HepG2 (cell line): ENCODE results near the gene CD68. TPM values are rescaled to one million over a fixed set of nuclear protein-coding genes. Genes with fewer than 3 reads are reported as not detected.

Experiments used
- ARNTL ChIP-seq: sonication (generic); formaldehyde crosslinking; IDR thresholded peaks from 2 replicates; pipeline ENCODE4 v1.4.0; 2020; ENCODE audit warnings: mild to moderate bottlenecking, missing genetic modification reagents
- ATF7 ChIP-seq, 2 experiments: fragments of 450-650 bp in 1 of 2; sonication (generic) in 1 of 2; formaldehyde crosslinking in 1 of 2; IDR thresholded peaks; 2 replicates each; pipeline versions ENCODE4 v1.4.0 to v1.6.1; 2016 to 2020; ENCODE audit warnings: antibody characterized with exemption in 1 of 2, mild to moderate bottlenecking in 1 of 2, missing genetic modification reagents in 1 of 2
- GFI1 ChIP-seq: sonication (generic); formaldehyde crosslinking; IDR thresholded peaks from 2 replicates; pipeline ENCODE4 v1.5.0; 2020; ENCODE audit warnings: missing genetic modification reagents, mild to moderate bottlenecking, borderline replicate concordance
- HOXA5 ChIP-seq: sonication (generic); formaldehyde crosslinking; IDR thresholded peaks from 2 replicates; pipeline ENCODE4 v1.4.0; 2020; ENCODE audit warnings: missing genetic modification reagents
- HOXD1 ChIP-seq: sonication (generic); formaldehyde crosslinking; IDR thresholded peaks from 2 replicates; pipeline ENCODE4 v1.5.0; 2020; ENCODE audit warnings: missing genetic modification reagents
- MAZ ChIP-seq, 2 experiments: sonication (generic) in 1 of 2; formaldehyde crosslinking in 1 of 2; IDR thresholded peaks; 2 replicates each; pipeline versions ENCODE4 v1.5.0 to v1.6.1; 2012 to 2020; ENCODE audit warnings: low read depth in 2 of 2, mild to moderate bottlenecking in 2 of 2, borderline replicate concordance in 1 of 2, improper control_type of control experiment in 1 of 2, low read length in 1 of 2, missing genetic modification reagents in 1 of 2, moderate library complexity in 1 of 2
- NFYC ChIP-seq: IDR thresholded peaks from 2 replicates; pipeline ENCODE4 v1.6.1; 2016; ENCODE audit warnings: missing genetic modification reagents, missing compliant biosample characterization
- POLR2G ChIP-seq: fragments of 200-400 bp; formaldehyde crosslinking; IDR thresholded peaks from 2 replicates; pipeline ENCODE4 v1.6.1; 2018; ENCODE audit warnings: mild to moderate bottlenecking, low read depth, low read length, moderate library complexity
- SNAI1 ChIP-seq: sonication (generic); formaldehyde crosslinking; IDR thresholded peaks from 2 replicates; pipeline ENCODE4 v1.5.0; 2020; ENCODE audit warnings: mild to moderate bottlenecking, missing genetic modification reagents, borderline replicate concordance
- TFDP1 ChIP-seq: IDR thresholded peaks from 2 replicates; pipeline ENCODE4 v1.6.1; 2016; ENCODE audit warnings: missing compliant biosample characterization, missing genetic modification reagents, borderline replicate concordance
- TFE3 ChIP-seq: IDR thresholded peaks from 2 replicates; pipeline ENCODE4 v1.6.1; 2016
- ZNF407 ChIP-seq: sonication (generic); formaldehyde crosslinking; IDR thresholded peaks from one replicate; pipeline ENCODE4 v1.5.1; 2020; ENCODE audit warnings: mild to moderate bottlenecking, missing genetic modification reagents; ENCODE audit errors: not compliant biosample characterization
- ZNF770 ChIP-seq: sonication (generic); formaldehyde crosslinking; IDR thresholded peaks from 2 replicates; pipeline ENCODE4 v1.5.0; 2020; ENCODE audit warnings: mild to moderate bottlenecking, missing genetic modification reagents
- polyA plus RNA-seq, 8 experiments: library from polyadenylated mRNA; depleted of rRNA in 3 of 8; stranded (reverse) in 7 of 8; unstranded in 1 of 8; fragments of >200 nt; fragmentation: Illumina TruSeq in 4 of 8; extraction: Trizol in 4 of 8; gene quantifications; 2 replicates each; pipeline versions ENCODE4 v1.2.1 to v1.2.3, GENCODE V29; 2011 to 2016; ENCODE audit warnings: low read depth in 4 of 8, missing spikeins in 1 of 8, mixed read lengths in 1 of 8; ENCODE audit not compliant: insufficient read depth in 1 of 8
- total RNA-seq, 5 experiments: library from RNA; depleted of rRNA; stranded (reverse); fragments of >200 nt; fragmentation: Illumina TruSeq; extraction: Trizol; gene quantifications; 2 replicates each; pipeline ENCODE4 v1.2.3, GENCODE V29; 2016; ENCODE audit warnings: low read depth in 1 of 5

The CD68 gene
- total and polyA plus RNA-seq, 2 of the 13 experiments (the other 11 are each of a cell fraction or from before 2014, with no cell fraction given) = 10.3 to 104 TPM

GRCh38 chr17:7583253-7584109 is 4.0 kb downstream of the CD68 start, which contains the start of gene MPDU1 (continued):
- no peak for TF ChIP-seq ZNF407 (CRISPR knock-in tag)
- TF ChIP-seq HOXD1 (CRISPR knock-in tag) = peak; percentile 79
- 0 out of 2 replicates have a peak, but pooled peaks have one; percentile 53 for TF ChIP-seq MAZ (IDR thresholded peaks at IDR 0.05; ENCODE audit: borderline replicate concordance, low read depth, low read length)
- TF ChIP-seq MAZ (CRISPR knock-in tag; IDR thresholded peaks at IDR 0.05; ENCODE audit: low read depth) = peak; percentile 72
- TF ChIP-seq ARNTL = peak; percentile 44; the same call in 1 of the 2 replicates
- TF ChIP-seq GFI1 (CRISPR knock-in tag) = peak; percentile 59; the same call in 1 of the 2 replicates
- TF ChIP-seq NFYC (CRISPR knock-in tag) = peak; percentile 43
- no peak for TF ChIP-seq TFE3 (CRISPR knock-in tag)
- peak; percentile 94 for TF ChIP-seq TFDP1 (CRISPR knock-in tag)
- TF ChIP-seq ATF7 (IDR thresholded peaks at IDR 0.05) = no peak
- no peak for TF ChIP-seq ATF7 (CRISPR knock-in tag; IDR thresholded peaks at IDR 0.05)
- TF ChIP-seq POLR2G = peak; percentile 98
- 0 out of 2 replicates have a peak, but pooled peaks have one; percentile 7 for TF ChIP-seq ZNF770 (CRISPR knock-in tag)
- TF ChIP-seq HOXA5 = peak; percentile 86
- no peak; the same call in 1 of the 2 replicates for TF ChIP-seq SNAI1 (CRISPR knock-in tag)
